ENCODE data around the gene STK4.

DNA sequence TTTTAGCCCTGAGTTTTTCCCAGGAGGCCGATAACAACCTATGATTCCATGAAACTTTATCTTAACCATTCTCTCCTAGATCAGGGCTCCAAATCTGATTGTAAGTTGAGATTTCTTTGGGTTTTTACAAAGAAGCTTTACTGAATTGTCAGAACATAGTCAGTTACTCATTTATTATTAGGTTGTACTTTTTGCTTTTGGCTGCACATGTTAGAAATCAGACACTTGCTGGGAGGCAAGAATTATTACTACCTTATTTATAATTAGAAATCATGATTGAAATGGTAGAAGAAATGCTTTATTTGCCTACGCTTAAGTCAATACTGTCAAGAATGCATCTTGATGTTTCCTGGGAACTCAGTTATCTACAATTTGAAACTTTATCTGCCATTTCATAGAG lies 71.3 kb downstream of the STK4 start:
- TF ChIP-seq POLR2A (IDR thresholded peaks at IDR 0.05; ENCODE audit: low read depth, low read length) (no peak), TAF1 (IDR thresholded peaks at IDR 0.05; ENCODE audit: borderline replicate concordance, low read depth, low read length) (no peak), POLR2AphosphoS5 (IDR thresholded peaks at IDR 0.05; ENCODE audit: low read depth, low read length) (no peak)
